ENCODE results near the gene LRRK1. TPM values are rescaled to one million over a fixed set of nuclear protein-coding genes. Genes with fewer than 3 reads are reported as not detected.

Gene LRRK1
- total and polyA plus RNA-seq, 2 experiments from 2014 or later = 2.6 to 4.5 TPM

GRCh38 chr15:100939791-100940190 lies 20.6 kb downstream of the LRRK1 start:
- H3F3A ChIP-seq (replicated peaks; ENCODE audit: low read depth) = no peaks in the 10 kb centered on the region
- Mint-ChIP-seq H3K27me3 (ENCODE audit: insufficient read depth, low read depth, poor library complexity) (no peaks in the 10 kb centered on the region), H3K4me1 (peaks cover 5% of the 10 kb centered on the region; the same call in 1 of the 3 replicates), H3K36me3 (ENCODE audit: low read depth) (no peaks in the 10 kb centered on the region), H3K9me3 (no peaks in the 10 kb centered on the region), H3K4me3 (no peak overlapping the region), H3K27ac (no peak overlapping the region)
- H3K79me2 ChIP-seq (replicated peaks; ENCODE audit: insufficient read depth) = no peaks in the 10 kb centered on the region
- H3K4me3 ChIP-seq = no peak overlapping the region
- H3K27me3 ChIP-seq (ENCODE audit: insufficient read depth) = no peaks in the 10 kb centered on the region
- no peaks in the 10 kb centered on the region for H3K9me2 ChIP-seq (ENCODE audit: insufficient read depth)
- no peak overlapping the region for H3K27ac ChIP-seq (ENCODE audit: low read depth)
- no peak overlapping the region for H3K4me2 ChIP-seq
- no peaks in the 10 kb centered on the region for H3K36me3 ChIP-seq (ENCODE audit: insufficient read depth)
- TF ChIP-seq, protein P1, sequence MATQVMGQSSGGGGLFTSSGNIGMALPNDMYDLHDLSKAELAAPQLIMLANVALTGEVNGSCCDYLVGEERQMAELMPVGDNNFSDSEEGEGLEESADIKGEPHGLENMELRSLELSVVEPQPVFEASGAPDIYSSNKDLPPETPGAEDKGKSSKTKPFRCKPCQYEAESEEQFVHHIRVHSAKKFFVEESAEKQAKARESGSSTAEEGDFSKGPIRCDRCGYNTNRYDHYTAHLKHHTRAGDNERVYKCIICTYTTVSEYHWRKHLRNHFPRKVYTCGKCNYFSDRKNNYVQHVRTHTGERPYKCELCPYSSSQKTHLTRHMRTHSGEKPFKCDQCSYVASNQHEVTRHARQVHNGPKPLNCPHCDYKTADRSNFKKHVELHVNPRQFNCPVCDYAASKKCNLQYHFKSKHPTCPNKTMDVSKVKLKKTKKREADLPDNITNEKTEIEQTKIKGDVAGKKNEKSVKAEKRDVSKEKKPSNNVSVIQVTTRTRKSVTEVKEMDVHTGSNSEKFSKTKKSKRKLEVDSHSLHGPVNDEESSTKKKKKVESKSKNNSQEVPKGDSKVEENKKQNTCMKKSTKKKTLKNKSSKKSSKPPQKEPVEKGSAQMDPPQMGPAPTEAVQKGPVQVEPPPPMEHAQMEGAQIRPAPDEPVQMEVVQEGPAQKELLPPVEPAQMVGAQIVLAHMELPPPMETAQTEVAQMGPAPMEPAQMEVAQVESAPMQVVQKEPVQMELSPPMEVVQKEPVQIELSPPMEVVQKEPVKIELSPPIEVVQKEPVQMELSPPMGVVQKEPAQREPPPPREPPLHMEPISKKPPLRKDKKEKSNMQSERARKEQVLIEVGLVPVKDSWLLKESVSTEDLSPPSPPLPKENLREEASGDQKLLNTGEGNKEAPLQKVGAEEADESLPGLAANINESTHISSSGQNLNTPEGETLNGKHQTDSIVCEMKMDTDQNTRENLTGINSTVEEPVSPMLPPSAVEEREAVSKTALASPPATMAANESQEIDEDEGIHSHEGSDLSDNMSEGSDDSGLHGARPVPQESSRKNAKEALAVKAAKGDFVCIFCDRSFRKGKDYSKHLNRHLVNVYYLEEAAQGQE (IDR thresholded peaks at IDR 0.05; ENCODE audit: unreplicated experiment) = no peak
- TF ChIP-seq JUNB (IDR thresholded peaks at IDR 0.05; ENCODE audit: unreplicated experiment) = no peak
- TF ChIP-seq, protein P2, sequence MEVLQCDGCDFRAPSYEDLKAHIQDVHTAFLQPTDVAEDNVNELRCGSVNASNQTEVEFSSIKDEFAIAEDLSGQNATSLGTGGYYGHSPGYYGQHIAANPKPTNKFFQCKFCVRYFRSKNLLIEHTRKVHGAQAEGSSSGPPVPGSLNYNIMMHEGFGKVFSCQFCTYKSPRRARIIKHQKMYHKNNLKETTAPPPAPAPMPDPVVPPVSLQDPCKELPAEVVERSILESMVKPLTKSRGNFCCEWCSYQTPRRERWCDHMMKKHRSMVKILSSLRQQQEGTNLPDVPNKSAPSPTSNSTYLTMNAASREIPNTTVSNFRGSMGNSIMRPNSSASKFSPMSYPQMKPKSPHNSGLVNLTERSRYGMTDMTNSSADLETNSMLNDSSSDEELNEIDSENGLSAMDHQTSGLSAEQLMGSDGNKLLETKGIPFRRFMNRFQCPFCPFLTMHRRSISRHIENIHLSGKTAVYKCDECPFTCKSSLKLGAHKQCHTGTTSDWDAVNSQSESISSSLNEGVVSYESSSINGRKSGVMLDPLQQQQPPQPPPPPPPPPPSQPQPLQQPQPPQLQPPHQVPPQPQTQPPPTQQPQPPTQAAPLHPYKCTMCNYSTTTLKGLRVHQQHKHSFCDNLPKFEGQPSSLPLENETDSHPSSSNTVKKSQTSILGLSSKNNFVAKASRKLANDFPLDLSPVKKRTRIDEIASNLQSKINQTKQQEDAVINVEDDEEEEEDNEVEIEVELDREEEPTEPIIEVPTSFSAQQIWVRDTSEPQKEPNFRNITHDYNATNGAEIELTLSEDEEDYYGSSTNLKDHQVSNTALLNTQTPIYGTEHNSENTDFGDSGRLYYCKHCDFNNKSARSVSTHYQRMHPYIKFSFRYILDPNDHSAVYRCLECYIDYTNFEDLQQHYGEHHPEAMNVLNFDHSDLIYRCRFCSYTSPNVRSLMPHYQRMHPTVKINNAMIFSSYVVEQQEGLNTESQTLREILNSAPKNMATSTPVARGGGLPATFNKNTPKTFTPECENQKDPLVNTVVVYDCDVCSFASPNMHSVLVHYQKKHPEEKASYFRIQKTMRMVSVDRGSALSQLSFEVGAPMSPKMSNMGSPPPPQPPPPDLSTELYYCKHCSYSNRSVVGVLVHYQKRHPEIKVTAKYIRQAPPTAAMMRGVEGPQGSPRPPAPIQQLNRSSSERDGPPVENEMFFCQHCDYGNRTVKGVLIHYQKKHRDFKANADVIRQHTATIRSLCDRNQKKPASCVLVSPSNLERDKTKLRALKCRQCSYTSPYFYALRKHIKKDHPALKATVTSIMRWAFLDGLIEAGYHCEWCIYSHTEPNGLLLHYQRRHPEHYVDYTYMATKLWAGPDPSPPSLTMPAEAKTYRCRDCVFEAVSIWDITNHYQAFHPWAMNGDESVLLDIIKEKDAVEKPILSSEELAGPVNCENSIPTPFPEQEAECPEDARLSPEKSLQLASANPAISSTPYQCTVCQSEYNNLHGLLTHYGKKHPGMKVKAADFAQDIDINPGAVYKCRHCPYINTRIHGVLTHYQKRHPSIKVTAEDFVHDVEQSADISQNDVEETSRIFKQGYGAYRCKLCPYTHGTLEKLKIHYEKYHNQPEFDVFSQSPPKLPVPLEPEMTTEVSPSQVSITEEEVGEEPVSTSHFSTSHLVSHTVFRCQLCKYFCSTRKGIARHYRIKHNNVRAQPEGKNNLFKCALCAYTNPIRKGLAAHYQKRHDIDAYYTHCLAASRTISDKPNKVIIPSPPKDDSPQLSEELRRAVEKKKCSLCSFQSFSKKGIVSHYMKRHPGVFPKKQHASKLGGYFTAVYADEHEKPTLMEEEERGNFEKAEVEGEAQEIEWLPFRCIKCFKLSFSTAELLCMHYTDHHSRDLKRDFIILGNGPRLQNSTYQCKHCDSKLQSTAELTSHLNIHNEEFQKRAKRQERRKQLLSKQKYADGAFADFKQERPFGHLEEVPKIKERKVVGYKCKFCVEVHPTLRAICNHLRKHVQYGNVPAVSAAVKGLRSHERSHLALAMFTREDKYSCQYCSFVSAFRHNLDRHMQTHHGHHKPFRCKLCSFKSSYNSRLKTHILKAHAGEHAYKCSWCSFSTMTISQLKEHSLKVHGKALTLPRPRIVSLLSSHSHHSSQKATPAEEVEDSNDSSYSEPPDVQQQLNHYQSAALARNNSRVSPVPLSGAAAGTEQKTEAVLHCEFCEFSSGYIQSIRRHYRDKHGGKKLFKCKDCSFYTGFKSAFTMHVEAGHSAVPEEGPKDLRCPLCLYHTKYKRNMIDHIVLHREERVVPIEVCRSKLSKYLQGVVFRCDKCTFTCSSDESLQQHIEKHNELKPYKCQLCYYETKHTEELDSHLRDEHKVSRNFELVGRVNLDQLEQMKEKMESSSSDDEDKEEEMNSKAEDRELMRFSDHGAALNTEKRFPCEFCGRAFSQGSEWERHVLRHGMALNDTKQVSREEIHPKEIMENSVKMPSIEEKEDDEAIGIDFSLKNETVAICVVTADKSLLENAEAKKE (CRISPR knock-in tag; IDR thresholded peaks at IDR 0.05) = no peak
- no peak for TF ChIP-seq STAT1 (IDR thresholded peaks at IDR 0.05; ENCODE audit: unreplicated experiment)
- TF ChIP-seq, protein P3, sequence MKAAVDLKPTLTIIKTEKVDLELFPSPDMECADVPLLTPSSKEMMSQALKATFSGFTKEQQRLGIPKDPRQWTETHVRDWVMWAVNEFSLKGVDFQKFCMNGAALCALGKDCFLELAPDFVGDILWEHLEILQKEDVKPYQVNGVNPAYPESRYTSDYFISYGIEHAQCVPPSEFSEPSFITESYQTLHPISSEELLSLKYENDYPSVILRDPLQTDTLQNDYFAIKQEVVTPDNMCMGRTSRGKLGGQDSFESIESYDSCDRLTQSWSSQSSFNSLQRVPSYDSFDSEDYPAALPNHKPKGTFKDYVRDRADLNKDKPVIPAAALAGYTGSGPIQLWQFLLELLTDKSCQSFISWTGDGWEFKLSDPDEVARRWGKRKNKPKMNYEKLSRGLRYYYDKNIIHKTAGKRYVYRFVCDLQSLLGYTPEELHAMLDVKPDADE (IDR thresholded peaks at IDR 0.05) = no peak
- no peak for TF ChIP-seq ZNF331 (CRISPR knock-in tag; IDR thresholded peaks at IDR 0.05; ENCODE audit: low read depth)
- TF ChIP-seq NANOG (IDR thresholded peaks at IDR 0.05; ENCODE audit: borderline replicate concordance) = no peak
- no peak for TF ChIP-seq EZH2 (IDR thresholded peaks at IDR 0.05; ENCODE audit: low read depth, unreplicated experiment)
- ATAC-seq (no peak), DNase-seq (ENCODE audit: low spot score) (no peak)
- no peaks in the 10 kb centered on the region for H4K20me1 ChIP-seq (replicated peaks; ENCODE audit: insufficient read depth)
- no peaks in the 10 kb centered on the region for H3K4me1 ChIP-seq (ENCODE audit: insufficient read depth)
- no peak overlapping the region for H2AFZ ChIP-seq

Measured in GM23338 (cell line).